Choroid plexus epithelial cell (primary cell): ENCODE results near the gene ANKK1.

Experiments used
- DNase-seq: peaks from one replicate; pipeline ENCODE4 v3.0.0-alpha.2; 2010; ENCODE audit warnings: low read depth
- H3K4me3 ChIP-seq: 2 replicates; pipeline ENCODE4 v1.5.1; 2011; ENCODE audit warnings: low read depth, mild to moderate bottlenecking, control low read depth, low read length, moderate library complexity
- CTCF ChIP-seq: conservative IDR thresholded peaks from 2 replicates; pipeline ENCODE4 v1.5.1; 2011; ENCODE audit warnings: low read depth, mild to moderate bottlenecking, control low read depth, inconsistent platforms, low read length, moderate library complexity

Gene ANKK1

GRCh38 chr11:113397821-113398220, 10.2 kb downstream of the ANKK1 start:
- no peak for DNase-seq
- no peak overlapping the region for H3K4me3 ChIP-seq
- no peak for TF ChIP-seq CTCF

- no peak overlapping the region for H3K4me3 ChIP-seq
- TF ChIP-seq CTCF: no peak
- DNase-seq: no peak
Measured at GRCh38 chr11:113398669-113399430, 11.3 kb downstream of the ANKK1 start.

- no peak overlapping the region for H3K4me3 ChIP-seq
- TF ChIP-seq CTCF: no peak
- no peak for DNase-seq
Measured at GRCh38 chr11:113400631-113401230, 13.2 kb downstream of the ANKK1 start.

- DNase-seq: no peak
Measured at GRCh38 chr11:113401718-113402117, 14.1 kb downstream of the ANKK1 start.

GRCh38 chr11:113404859-113405430, 17.4 kb downstream of the ANKK1 start:
- TF ChIP-seq CTCF: no peak
- no peak for DNase-seq
- no peak overlapping the region for H3K4me3 ChIP-seq

More at GRCh38 chr11:113401718-113402117, 14.1 kb downstream of the ANKK1 start:
- no peak overlapping the region for H3K4me3 ChIP-seq
- no peak for TF ChIP-seq CTCF

- no peak for TF ChIP-seq CTCF
Measured at GRCh38 chr11:113405724-113406478, 18.3 kb downstream of the ANKK1 start.

More at GRCh38 chr11:113405724-113406478, 18.3 kb downstream of the ANKK1 start:
- no peak overlapping the region for H3K4me3 ChIP-seq
- no peak for DNase-seq
